NCI-H2227 (cell line): ENCODE measurements around the gene SCYGR1.
"Not testable (repeated sequence)": the region's sequence is repeated elsewhere in the genome, so short reads cannot be mapped to it uniquely, and the experiment has no call there.

ENCODE experiments used
- DNase-seq: peaks from one replicate; lab custom pipeline; 2025; ENCODE audit not compliant: unreplicated experiment; lab: John Stamatoyannopoulos, UW

The SCYGR1 gene

GRCh38 chr2:227387583-227387982 is at the start of gene SCYGR1:
Gene SCYGR1 (minus strand): TSS chr2:227387949. CDS start chr2:227387949, 0 bp downstream.
- not testable (repeated sequence) for DNase-seq

GRCh38 chr2:227436436-227437174 is 48.9 kb upstream of the SCYGR1 start:
- no peak for DNase-seq

GRCh38 chr2:227433171-227433570 is 45.4 kb upstream of the SCYGR1 start:
- DNase-seq, result no peak

- DNase-seq, result no peak
These were observed 42.9 kb upstream of the SCYGR1 start for GRCh38 chr2:227430639-227431038.

- no peak for DNase-seq
These were observed 41.1 kb upstream of the SCYGR1 start for GRCh38 chr2:227428731-227429285.

- DNase-seq, result peak; percentile 49
These were observed 36.1 kb upstream of the SCYGR1 start for GRCh38 chr2:227423656-227424499.

GRCh38 chr2:227420087-227421052 is 32.6 kb upstream of the SCYGR1 start:
- no peak for DNase-seq

- no peak for DNase-seq
These were observed 29.0 kb upstream of the SCYGR1 start for GRCh38 chr2:227416701-227417100.

GRCh38 chr2:227415538-227416424 is 28.0 kb upstream of the SCYGR1 start:
- DNase-seq, result peak; percentile 8

- no peak for DNase-seq
These were observed 27.1 kb upstream of the SCYGR1 start for GRCh38 chr2:227414846-227415245.

GRCh38 chr2:227413371-227413770 is 25.6 kb upstream of the SCYGR1 start:
- DNase-seq, result no peak

GRCh38 chr2:227412877-227413276 is 25.1 kb upstream of the SCYGR1 start:
- no peak for DNase-seq

GRCh38 chr2:227411990-227412350 is 24.2 kb upstream of the SCYGR1 start:
- DNase-seq, result no peak

GRCh38 chr2:227411320-227411989 is 23.7 kb upstream of the SCYGR1 start:
- DNase-seq, result no peak

- no peak for DNase-seq
These were observed 22.4 kb upstream of the SCYGR1 start for GRCh38 chr2:227410191-227410590.

- no peak for DNase-seq
These were observed 19.9 kb upstream of the SCYGR1 start for GRCh38 chr2:227407591-227408151.

- DNase-seq, result peak; percentile 89
These were observed 18.7 kb upstream of the SCYGR1 start for GRCh38 chr2:227406177-227407031.
